Activated T-cell treated with anti-CD3 and anti-CD28 coated beads, Interleukin-2, amount 50 U/mL, for 72 hours (primary cell): ENCODE measurements around the gene MYOCOS. TPM values are rescaled to one million over a fixed set of nuclear protein-coding genes. Genes with fewer than 3 reads are reported as not detected.

Experiments used
- total RNA-seq, 2 donors: library from RNA; stranded (reverse); gene quantifications; one replicate each; pipeline ENCODE4 v1.2.3, GENCODE V29; 2022

Gene MYOCOS
- total RNA-seq, 2 donors from 2014 or later = 0.19 to 0.46 TPM

Other genes starting within 250 kb of the MYOCOS start
- 100 to 1,000 TPM; 284 to 286 TPM for gene PRRC2C, start 136.7 kb upstream of the MYOCOS start, total RNA-seq
- gene MYOC, start 30.4 kb downstream of the MYOCOS start, total RNA-seq = not detected
- 10 to 100 TPM; 18.9 to 19.2 TPM for gene VAMP4, start 119.8 kb downstream of the MYOCOS start, total RNA-seq
- gene METTL13, start 159.4 kb downstream of the MYOCOS start, total RNA-seq = 10 to 100 TPM; 38.0 to 46.4 TPM
- 1 to 10 TPM; 1.5 to 3.4 TPM for gene DNM3, start 219.3 kb downstream of the MYOCOS start, total RNA-seq